Measurements from ENCODE around the gene FANCE.
"Not testable (repeated sequence)": the region's sequence is repeated elsewhere in the genome, so short reads cannot be mapped to it uniquely, and the experiment has no call there.

Gene FANCE

DNA sequence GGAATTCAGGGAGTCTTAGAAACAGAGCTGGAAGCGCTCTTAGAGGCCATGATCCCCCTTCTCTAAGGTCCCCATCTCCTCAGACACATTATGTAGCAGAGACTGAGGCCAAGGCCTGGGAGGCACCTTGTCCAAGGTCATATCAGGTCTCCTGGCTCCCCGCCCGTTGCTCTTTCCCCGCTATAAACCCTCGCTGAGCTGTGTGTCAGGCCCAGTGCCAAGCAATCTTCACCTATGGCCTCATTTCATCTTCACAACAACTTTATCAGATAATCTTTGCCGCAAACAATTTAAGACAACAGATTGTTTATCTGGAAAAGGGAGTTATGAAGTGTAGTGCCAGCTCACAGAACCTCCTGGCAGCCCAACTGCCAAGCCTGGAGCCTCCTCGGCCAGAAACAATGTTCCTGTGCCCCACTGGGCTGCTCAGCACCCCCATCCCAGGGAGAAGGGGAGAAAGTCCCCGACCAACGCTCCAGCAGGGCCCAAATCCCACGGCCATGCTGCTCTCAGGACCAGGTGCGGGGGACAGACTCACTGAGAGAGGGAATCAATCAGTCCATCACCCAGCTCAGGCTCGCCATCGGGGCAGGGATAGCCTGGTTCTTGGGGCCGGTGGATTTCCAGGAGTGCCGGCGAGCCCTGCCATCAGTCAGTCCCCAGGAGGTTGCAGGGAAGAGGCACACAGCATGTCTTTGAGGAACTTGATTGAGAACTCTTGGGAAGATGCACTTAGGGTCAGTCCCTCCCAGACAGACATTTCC lies 16.9 kb upstream of the FANCE start:
- no peak for DNase-seq

DNA sequence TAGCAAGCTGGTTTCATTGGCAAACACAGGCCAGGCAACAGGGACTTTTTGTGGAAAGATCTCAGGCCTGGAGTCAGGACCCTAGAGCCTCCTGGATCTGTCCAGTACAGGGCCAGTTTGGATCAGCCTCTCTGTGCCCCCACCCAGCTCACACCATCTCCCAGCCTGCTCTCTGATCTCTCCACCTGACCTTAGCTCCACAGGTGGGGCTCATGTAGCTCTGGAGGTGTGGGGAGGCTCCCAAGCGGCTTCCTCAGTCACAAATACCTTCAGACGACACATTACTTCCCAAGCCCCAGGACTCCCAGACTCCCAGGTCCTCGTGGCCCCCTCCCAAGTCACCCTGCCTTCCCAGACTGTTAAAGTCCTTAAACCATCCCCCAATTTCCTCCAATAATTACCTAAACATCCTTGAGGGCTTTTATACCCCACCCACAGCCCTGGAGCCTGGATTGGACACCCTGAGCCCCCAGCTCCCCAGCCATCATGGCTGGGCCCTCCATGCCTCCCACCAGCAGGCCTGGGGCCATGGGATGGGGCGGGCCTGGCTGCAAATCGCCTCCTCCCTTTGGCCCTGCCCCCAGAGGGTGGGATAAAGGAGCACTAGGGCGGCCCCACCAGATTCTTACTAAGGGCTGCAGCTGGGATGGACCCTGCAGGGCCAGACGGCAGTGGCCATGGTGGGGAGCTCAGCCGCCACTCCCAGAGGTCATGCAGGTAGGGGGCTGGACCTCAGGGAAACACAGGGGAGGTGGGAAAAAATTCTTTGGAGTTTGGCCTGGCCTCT lies 15.9 kb upstream of the FANCE start:
- DNase-seq: no peak

DNA sequence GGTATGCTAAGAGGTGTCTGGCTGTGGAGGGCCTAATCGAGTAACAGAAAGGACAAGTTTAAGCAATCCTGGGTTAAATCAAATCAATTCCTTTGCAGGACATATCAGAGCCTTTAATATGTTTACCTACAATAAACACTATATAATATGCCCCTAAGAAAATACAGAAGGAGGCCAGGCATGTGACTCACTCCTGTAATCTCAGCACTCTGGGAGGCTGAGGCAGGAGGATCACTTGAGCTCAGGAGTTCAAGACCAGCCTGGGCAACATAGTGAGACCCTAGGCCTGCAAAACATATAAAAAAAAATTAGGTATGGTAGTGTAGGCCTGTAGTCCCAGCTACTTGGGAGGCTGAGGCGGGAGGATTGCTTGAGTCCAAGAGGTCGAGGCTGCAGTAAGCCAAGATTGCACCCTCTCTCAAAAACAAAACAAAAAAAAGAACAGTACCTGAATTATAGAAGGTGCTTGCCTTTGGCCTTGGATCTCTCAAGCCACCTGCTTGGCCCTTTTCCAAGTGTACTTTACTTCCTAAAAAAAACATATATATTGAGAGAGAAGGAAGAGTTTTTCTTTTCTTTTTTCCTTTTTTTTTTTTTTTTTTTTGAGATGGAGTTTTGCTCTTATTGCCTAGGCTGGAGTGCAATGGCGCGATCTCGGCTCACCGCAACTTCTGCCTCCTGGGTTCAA lies 13.6 kb upstream of the FANCE start:
- not testable (repeated sequence) for DNase-seq

GRCh38 chr6:35439308-35439707 lies 12.8 kb upstream of the FANCE start:
- DNase-seq: no peak

- no peak for DNase-seq
These were observed 10.9 kb upstream of the FANCE start for GRCh38 chr6:35441205-35441604.

GRCh38 chr6:35441642-35442041 lies 10.5 kb upstream of the FANCE start:
- no peak for DNase-seq

DNA sequence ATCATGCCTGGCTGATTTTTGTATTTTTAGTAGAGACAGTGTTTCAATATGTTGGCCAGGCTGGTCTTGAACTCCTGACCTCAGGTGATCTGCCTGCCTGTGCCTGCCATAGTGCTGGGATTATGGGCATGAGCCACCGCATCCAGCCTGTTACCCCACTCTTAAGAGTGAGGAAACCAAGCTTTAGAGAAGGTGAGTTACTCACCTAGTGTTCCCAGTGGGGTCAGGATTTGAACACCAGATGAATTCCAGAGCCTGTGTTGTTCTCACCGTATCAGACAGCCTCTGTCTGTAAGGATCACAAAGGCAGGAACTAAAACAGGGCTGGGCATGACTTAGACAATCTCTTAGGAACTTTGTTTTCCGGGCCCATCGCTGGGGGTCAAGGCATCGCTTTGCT lies 9.4 kb upstream of the FANCE start:
- DNase-seq: no peak

GRCh38 chr6:35443341-35444030 lies 8.7 kb upstream of the FANCE start:
- no peak for DNase-seq

DNA sequence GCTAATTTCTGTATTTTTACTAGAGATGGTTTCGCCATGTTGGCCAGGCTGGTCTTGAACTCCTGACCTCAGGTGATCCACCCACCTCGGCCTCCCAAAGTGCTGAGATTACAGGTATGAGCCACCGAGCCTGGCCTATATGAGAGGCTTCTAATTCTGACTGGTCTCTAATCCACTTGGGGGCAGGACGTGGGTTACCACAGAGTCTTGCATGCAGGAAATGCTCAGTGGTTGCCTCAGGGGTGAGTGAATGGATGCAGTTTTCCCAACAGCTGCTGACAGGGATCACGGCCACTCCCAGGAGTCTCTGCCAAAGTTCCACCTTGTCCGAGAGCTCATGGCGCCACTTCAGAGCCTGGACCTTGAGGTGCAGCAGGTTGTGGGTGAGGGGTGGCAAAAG lies 6.4 kb upstream of the FANCE start:
- no peak for DNase-seq

DNA sequence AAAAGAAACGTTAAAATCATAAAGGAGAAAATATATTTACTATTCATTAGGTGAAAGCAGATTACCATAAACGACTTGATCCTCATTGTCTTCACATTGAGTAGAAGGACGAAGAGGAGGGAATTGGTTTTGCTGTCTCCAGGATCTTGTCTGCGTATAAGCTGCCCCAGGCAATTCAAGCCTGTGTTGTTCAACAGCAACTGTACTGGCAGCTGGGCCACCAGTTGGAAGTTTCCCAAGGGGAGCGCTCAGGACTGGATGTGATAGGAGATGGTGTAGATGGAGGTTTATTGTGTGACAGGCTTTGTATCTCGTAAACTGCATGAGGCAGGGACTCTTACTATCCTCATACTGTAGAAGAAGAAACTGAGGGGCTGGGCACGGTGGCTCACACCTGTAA lies 3.9 kb upstream of the FANCE start:
- no peak for DNase-seq

GRCh38 chr6:35449287-35449881 lies 2.8 kb upstream of the FANCE start:
- no peak for DNase-seq

- no peak for DNase-seq
These were observed 570 bp upstream of the FANCE start for GRCh38 chr6:35451354-35452182.

DNA sequence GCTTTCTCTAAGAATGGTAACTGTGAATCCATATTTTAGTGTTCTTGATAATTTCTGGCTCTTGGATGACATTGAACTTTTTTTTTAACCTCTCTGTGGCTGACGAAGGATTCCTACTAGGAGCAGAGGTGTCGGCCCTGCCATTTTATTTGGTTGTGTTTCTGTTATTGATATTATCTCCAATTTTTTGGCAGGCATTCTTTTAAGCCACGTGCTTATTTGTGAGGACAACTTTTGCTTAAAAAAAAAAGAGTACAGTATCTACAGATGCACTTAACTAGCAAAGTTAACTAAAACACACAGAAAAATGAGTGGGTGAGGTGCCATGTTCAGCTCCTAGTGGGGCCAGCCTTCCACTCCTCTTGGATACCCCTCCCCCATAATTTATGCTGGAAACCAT lies 1.1 kb downstream of the FANCE start:
- DNase-seq: no peak

GRCh38 chr6:35454391-35455110 lies 2.4 kb downstream of the FANCE start:
- no peak for DNase-seq

GRCh38 chr6:35457907-35458306 lies 5.8 kb downstream of the FANCE start:
- DNase-seq: no peak

DNA sequence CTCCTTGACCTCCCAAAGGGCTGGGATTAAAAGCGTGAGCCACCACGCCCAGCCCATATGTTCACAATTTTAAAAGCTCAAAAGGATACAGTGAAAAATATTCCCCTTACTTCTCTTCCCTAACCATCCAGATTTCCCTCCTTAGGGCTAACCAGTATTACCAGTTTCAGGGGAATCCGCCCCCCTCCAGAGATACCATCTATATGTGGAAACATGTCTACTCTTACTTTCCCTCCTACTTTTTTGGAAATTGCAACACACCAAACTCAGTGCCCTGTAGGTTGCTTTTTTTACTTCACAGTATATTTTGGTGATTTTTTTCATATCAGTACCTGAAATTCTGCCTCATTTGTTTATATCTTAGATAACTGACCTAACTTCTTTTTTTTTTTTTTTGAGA lies 9.1 kb downstream of the FANCE start:
- no peak for DNase-seq

GRCh38 chr6:35463292-35463691 lies 11.2 kb downstream of the FANCE start:
- DNase-seq: no peak

DNA sequence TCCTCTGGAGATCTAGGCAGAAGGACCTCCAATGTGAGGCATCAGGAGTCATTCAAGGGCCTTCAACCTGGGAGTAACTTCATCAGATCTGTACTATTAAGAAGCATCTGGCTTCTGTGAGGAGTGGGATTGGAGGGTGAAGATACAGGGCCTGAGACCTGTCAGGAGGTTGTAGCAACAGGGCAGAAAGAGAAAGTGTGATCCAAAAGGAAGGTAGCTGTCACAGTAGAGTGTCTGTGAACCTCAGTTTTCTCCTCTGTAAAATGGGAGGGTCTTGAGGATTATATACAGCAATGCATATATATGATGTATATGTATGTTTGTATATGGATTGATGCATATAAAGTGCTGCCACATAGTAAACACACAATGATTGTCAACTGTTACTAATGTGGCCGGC lies 13.5 kb downstream of the FANCE start:
- no peak for DNase-seq

DNA sequence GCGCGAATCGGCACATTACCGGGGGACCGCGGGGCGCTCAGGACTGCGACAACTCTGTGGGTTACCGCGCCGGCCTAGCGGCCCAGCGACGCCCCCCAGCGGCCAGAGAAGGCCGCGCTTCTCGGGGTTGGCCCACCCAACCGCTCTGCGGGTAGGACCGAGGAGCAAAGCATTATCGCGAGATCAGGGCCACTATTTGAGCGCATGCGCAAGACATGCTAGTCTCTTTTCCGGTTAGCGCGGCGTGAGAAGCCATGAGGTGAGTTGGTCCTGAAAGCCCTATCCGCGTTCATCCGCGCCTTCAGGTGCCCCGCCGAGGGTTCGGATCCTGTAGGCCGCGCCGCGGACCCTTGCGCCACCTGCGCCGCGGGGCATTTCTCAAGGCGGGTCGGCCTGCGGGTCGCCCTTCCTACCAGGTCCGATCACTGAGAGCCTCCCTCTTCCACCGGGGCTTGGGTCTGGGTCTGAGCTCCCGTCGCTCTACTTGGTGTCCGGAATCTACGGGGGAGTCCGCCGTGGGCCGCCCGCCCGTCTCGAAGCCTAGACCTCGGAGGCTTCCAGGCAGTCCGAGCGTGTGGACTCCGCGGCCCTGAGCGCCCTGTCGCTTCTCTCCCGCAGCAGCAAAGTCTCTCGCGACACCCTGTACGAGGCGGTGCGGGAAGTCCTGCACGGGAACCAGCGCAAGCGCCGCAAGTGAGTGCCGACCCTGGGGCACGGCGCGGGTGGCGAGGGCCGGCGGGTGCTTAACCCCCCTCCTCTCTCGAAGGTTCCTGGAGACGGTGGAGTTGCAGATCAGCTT lies 16.2 kb downstream of the FANCE start, which contains the start of gene RPL10A:
Gene RPL10A, plus strand, starts transcription at position 221 of the 799 bp plus-strand sequence. Its CDS starts 34 bp downstream, at position 255.
- peak; percentile 74 for DNase-seq
